Measurements from ENCODE around the gene KCNQ2.
"Not testable (repeated sequence)": the region's sequence is repeated elsewhere in the genome, so short reads cannot be mapped to it uniquely, and the experiment has no call there.

Gene KCNQ2

GRCh38 chr20:63387393-63387792, 85.1 kb downstream of the KCNQ2 start:
- Histone ChIP-seq H3K9ac (ENCODE audit: low read length in 5 of 5) (no peak overlapping the region), H3K9me3 (ENCODE audit: control insufficient read depth in 5 of 5, low read length in 5 of 5) (peaks cover 8 to 29% (median 23%) of the 10 kb centered on the region in 5 donors), H3K4me1 (ENCODE audit: control insufficient read depth in 5 of 5, insufficient read depth in 5 of 5, low read length in 5 of 5) (no peaks in the 10 kb centered on the region), H3K27ac (ENCODE audit: low read depth, low read length) (no peak overlapping the region), H3K4me3 (ENCODE audit: low read depth in 1 of 5, low read length in 5 of 5) (no peak overlapping the region), H3K36me3 (ENCODE audit: control insufficient read depth in 5 of 5, insufficient read depth in 5 of 5, low read length in 5 of 5) (no peaks in the 10 kb centered on the region), H3K27me3 (ENCODE audit: control insufficient read depth in 5 of 5, insufficient read depth in 4 of 5, low read length in 5 of 5) (peaks cover under 1 to 18% (median 10%) of the 10 kb centered on the region in 5 donors)

GRCh38 chr20:63386491-63386890, 86.0 kb downstream of the KCNQ2 start:
- Histone ChIP-seq H3K4me1 (ENCODE audit: control insufficient read depth in 5 of 5, insufficient read depth in 5 of 5, low read length in 5 of 5) (no peaks in the 10 kb centered on the region), H3K27me3 (ENCODE audit: control insufficient read depth in 5 of 5, insufficient read depth in 4 of 5, low read length in 5 of 5) (peaks cover 5 to 22% (median 15%) of the 10 kb centered on the region in 5 donors), H3K36me3 (ENCODE audit: control insufficient read depth in 5 of 5, insufficient read depth in 5 of 5, low read length in 5 of 5) (no peaks in the 10 kb centered on the region), H3K27ac (ENCODE audit: low read depth, low read length) (no peak overlapping the region), H3K4me3 (ENCODE audit: low read depth in 1 of 5, low read length in 5 of 5) (no peak overlapping the region), H3K9ac (ENCODE audit: low read length in 5 of 5) (no peak overlapping the region), H3K9me3 (ENCODE audit: control insufficient read depth in 5 of 5, low read length in 5 of 5) (peaks cover 8 to 26% (median 19%) of the 10 kb centered on the region in 5 donors)

- Histone ChIP-seq H3K27ac (ENCODE audit: low read depth, low read length) (no peak overlapping the region), H3K9ac (ENCODE audit: low read length in 5 of 5) (no peak overlapping the region), H3K4me3 (ENCODE audit: low read depth in 1 of 5, low read length in 5 of 5) (no peak overlapping the region), H3K9me3 (ENCODE audit: control insufficient read depth in 5 of 5, low read length in 5 of 5) (peaks cover 8 to 22% (median 14%) of the 10 kb centered on the region in 5 donors), H3K4me1 (ENCODE audit: control insufficient read depth in 5 of 5, insufficient read depth in 5 of 5, low read length in 5 of 5) (no peaks in the 10 kb centered on the region), H3K36me3 (ENCODE audit: control insufficient read depth in 5 of 5, insufficient read depth in 5 of 5, low read length in 5 of 5) (no peaks in the 10 kb centered on the region), H3K27me3 (ENCODE audit: control insufficient read depth in 5 of 5, insufficient read depth in 4 of 5, low read length in 5 of 5) (peaks cover 9 to 26% (median 15%) of the 10 kb centered on the region in 5 donors)
These were observed 86.6 kb downstream of the KCNQ2 start for GRCh38 chr20:63385819-63386218.

- Histone ChIP-seq H3K4me1 (ENCODE audit: control insufficient read depth in 5 of 5, insufficient read depth in 5 of 5, low read length in 5 of 5) (no peaks in the 10 kb centered on the region), H3K9ac (ENCODE audit: low read length in 5 of 5) (no peak overlapping the region), H3K9me3 (ENCODE audit: control insufficient read depth in 5 of 5, low read length in 5 of 5) (peaks cover 7 to 22% (median 14%) of the 10 kb centered on the region in 5 donors), H3K4me3 (ENCODE audit: low read depth in 1 of 5, low read length in 5 of 5) (no peak overlapping the region), H3K27ac (ENCODE audit: low read depth, low read length) (no peak overlapping the region), H3K27me3 (ENCODE audit: control insufficient read depth in 5 of 5, insufficient read depth in 4 of 5, low read length in 5 of 5) (peaks cover 9 to 39% (median 21%) of the 10 kb centered on the region in 5 donors), H3K36me3 (ENCODE audit: control insufficient read depth in 5 of 5, insufficient read depth in 5 of 5, low read length in 5 of 5) (no peaks in the 10 kb centered on the region)
These were observed 88.1 kb downstream of the KCNQ2 start for GRCh38 chr20:63384336-63384735.

- H3K4me3 ChIP-seq (ENCODE audit: low read depth in 1 of 5, low read length in 5 of 5) = no peak overlapping the region
- peaks cover 9 to 46% (median 27%) of the 10 kb centered on the region in 5 donors for H3K27me3 ChIP-seq (ENCODE audit: control insufficient read depth in 5 of 5, insufficient read depth in 4 of 5, low read length in 5 of 5)
- no peaks in the 10 kb centered on the region for H3K4me1 ChIP-seq (ENCODE audit: control insufficient read depth in 5 of 5, insufficient read depth in 5 of 5, low read length in 5 of 5)
- peaks cover 7 to 22% (median 14%) of the 10 kb centered on the region in 5 donors for H3K9me3 ChIP-seq (ENCODE audit: control insufficient read depth in 5 of 5, low read length in 5 of 5)
- no peaks in the 10 kb centered on the region for H3K36me3 ChIP-seq (ENCODE audit: control insufficient read depth in 5 of 5, insufficient read depth in 5 of 5, low read length in 5 of 5)
- H3K9ac ChIP-seq (ENCODE audit: low read length in 5 of 5) = no peak overlapping the region
- no peak overlapping the region for H3K27ac ChIP-seq (ENCODE audit: low read depth, low read length)
These were observed 88.9 kb downstream of the KCNQ2 start for GRCh38 chr20:63383556-63383955.

GRCh38 chr20:63382551-63383300, 89.7 kb downstream of the KCNQ2 start:
- peaks cover 13 to 51% (median 35%) of the 10 kb centered on the region in 5 donors for H3K27me3 ChIP-seq (ENCODE audit: control insufficient read depth in 5 of 5, insufficient read depth in 4 of 5, low read length in 5 of 5)
- H3K9me3 ChIP-seq (ENCODE audit: control insufficient read depth in 5 of 5, low read length in 5 of 5) = peaks cover 7 to 19% (median 14%) of the 10 kb centered on the region in 5 donors
- no peaks in the 10 kb centered on the region for H3K4me1 ChIP-seq (ENCODE audit: control insufficient read depth in 5 of 5, insufficient read depth in 5 of 5, low read length in 5 of 5)
- no peak overlapping the region for H3K4me3 ChIP-seq (ENCODE audit: low read depth in 1 of 5, low read length in 5 of 5)
- H3K36me3 ChIP-seq (ENCODE audit: control insufficient read depth in 5 of 5, insufficient read depth in 5 of 5, low read length in 5 of 5) = no peaks in the 10 kb centered on the region
- H3K9ac ChIP-seq (ENCODE audit: low read length in 5 of 5) = no peak overlapping the region
- H3K27ac ChIP-seq (ENCODE audit: low read depth, low read length) = no peak overlapping the region

- H3K36me3 ChIP-seq (ENCODE audit: control insufficient read depth in 5 of 5, insufficient read depth in 5 of 5, low read length in 5 of 5) = no peaks in the 10 kb centered on the region
- H3K4me1 ChIP-seq (ENCODE audit: control insufficient read depth in 5 of 5, insufficient read depth in 5 of 5, low read length in 5 of 5) = no peaks in the 10 kb centered on the region
- no peak overlapping the region for H3K4me3 ChIP-seq (ENCODE audit: low read depth in 1 of 5, low read length in 5 of 5)
- peaks cover 7 to 14% (median 14%) of the 10 kb centered on the region in 5 donors for H3K9me3 ChIP-seq (ENCODE audit: control insufficient read depth in 5 of 5, low read length in 5 of 5)
- peaks cover 21 to 59% (median 40%) of the 10 kb centered on the region in 5 donors for H3K27me3 ChIP-seq (ENCODE audit: control insufficient read depth in 5 of 5, insufficient read depth in 4 of 5, low read length in 5 of 5)
- H3K9ac ChIP-seq (ENCODE audit: low read length in 5 of 5) = no peak overlapping the region
- H3K27ac ChIP-seq (ENCODE audit: low read depth, low read length) = no peak overlapping the region
These were observed 90.5 kb downstream of the KCNQ2 start for GRCh38 chr20:63381781-63382431.

- Histone ChIP-seq H3K9ac (ENCODE audit: low read length in 5 of 5) (no peak overlapping the region), H3K4me1 (ENCODE audit: control insufficient read depth in 5 of 5, insufficient read depth in 5 of 5, low read length in 5 of 5) (no peaks in the 10 kb centered on the region), H3K36me3 (ENCODE audit: control insufficient read depth in 5 of 5, insufficient read depth in 5 of 5, low read length in 5 of 5) (no peaks in the 10 kb centered on the region), H3K27ac (ENCODE audit: low read depth, low read length) (no peak overlapping the region), H3K4me3 (ENCODE audit: low read depth in 1 of 5, low read length in 5 of 5) (no peak overlapping the region), H3K9me3 (ENCODE audit: control insufficient read depth in 5 of 5, low read length in 5 of 5) (peaks cover 0 to 2% (median under 1%) of the 10 kb centered on the region in 5 donors), H3K27me3 (ENCODE audit: control insufficient read depth in 5 of 5, insufficient read depth in 4 of 5, low read length in 5 of 5) (peaks cover 28 to 61% (median 42%) of the 10 kb centered on the region in 5 donors)
These were observed 92.0 kb downstream of the KCNQ2 start for GRCh38 chr20:63380346-63380870.

- not testable (repeated sequence) for H3K9me3 ChIP-seq (ENCODE audit: control insufficient read depth in 5 of 5, low read length in 5 of 5); H3K4me1 ChIP-seq (ENCODE audit: control insufficient read depth in 5 of 5, insufficient read depth in 5 of 5, low read length in 5 of 5); H3K27ac ChIP-seq (ENCODE audit: low read depth, low read length); H3K36me3 ChIP-seq (ENCODE audit: control insufficient read depth in 5 of 5, insufficient read depth in 5 of 5, low read length in 5 of 5); H3K4me3 ChIP-seq (ENCODE audit: low read depth in 1 of 5, low read length in 5 of 5); H3K9ac ChIP-seq (ENCODE audit: low read length in 5 of 5)
- peaks cover 29 to 64% (median 47%) of the 10 kb centered on the region in 5 donors for H3K27me3 ChIP-seq (ENCODE audit: control insufficient read depth in 5 of 5, insufficient read depth in 4 of 5, low read length in 5 of 5)
These were observed 92.6 kb downstream of the KCNQ2 start for GRCh38 chr20:63379872-63380271.

- H3K9me3 ChIP-seq (ENCODE audit: control insufficient read depth in 5 of 5, low read length in 5 of 5) = no peaks in the 10 kb centered on the region
- H3K4me3 ChIP-seq (ENCODE audit: low read depth in 1 of 5, low read length in 5 of 5) = no peak overlapping the region
- peaks cover 32 to 68% (median 53%) of the 10 kb centered on the region in 5 donors for H3K27me3 ChIP-seq (ENCODE audit: control insufficient read depth in 5 of 5, insufficient read depth in 4 of 5, low read length in 5 of 5)
- no peak overlapping the region for H3K9ac ChIP-seq (ENCODE audit: low read length in 5 of 5)
- no peaks in the 10 kb centered on the region for H3K4me1 ChIP-seq (ENCODE audit: control insufficient read depth in 5 of 5, insufficient read depth in 5 of 5, low read length in 5 of 5)
- no peak overlapping the region for H3K27ac ChIP-seq (ENCODE audit: low read depth, low read length)
- no peaks in the 10 kb centered on the region for H3K36me3 ChIP-seq (ENCODE audit: control insufficient read depth in 5 of 5, insufficient read depth in 5 of 5, low read length in 5 of 5)
These were observed 93.2 kb downstream of the KCNQ2 start for GRCh38 chr20:63379296-63379695.
